Measurements from ENCODE around the gene ENPEP. TPM values are rescaled to one million over a fixed set of nuclear protein-coding genes. Genes with fewer than 3 reads are reported as not detected.

Gene ENPEP
- total RNA-seq, 2 experiments from 2014 or later, result 0.21 TPM; not detected in 1

DNA sequence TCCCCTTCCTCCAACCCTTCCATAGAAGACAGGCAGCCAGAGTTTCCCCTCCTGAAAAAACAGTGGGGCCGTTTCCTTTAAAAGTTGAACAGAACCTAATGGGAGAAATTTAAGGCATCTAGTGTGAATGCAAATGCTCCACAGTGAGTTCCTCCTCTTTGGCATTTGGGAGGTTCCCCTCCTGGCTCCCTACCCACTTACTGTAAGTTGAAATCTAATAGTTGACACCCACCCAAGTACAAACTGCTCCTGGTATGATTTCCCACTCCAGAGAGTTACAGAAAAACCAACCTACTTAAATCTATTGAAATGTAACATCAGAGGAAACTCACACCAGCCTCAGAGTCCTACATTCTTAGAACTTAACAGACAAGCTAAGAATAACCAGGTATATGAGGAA, 17.6 kb downstream of the ENPEP start:
- BruUV-seq (replicated peaks), result no TSS peak
- no peak overlapping the region for H2AFZ ChIP-seq (ENCODE audit: low read length)
- intact Hi-C loops (cut with micrococcal nuclease; ENCODE audit: unreplicated experiment), result no loop called here
- no peak overlapping the region for H3K4me2 ChIP-seq (ENCODE audit: low read length)
- H3K27ac ChIP-seq (ENCODE audit: low read depth, low read length, poor library complexity, severe bottlenecking), result no peak overlapping the region
- no peaks in the 10 kb centered on the region for H3K79me2 ChIP-seq (ENCODE audit: insufficient read depth, low read depth, low read length)
- ChIA-PET CTCF (ENCODE audit: unreplicated experiment) (no interaction called here), POLR2A (interaction anchor here (0.6 to 0.7 kb wide), 2 partner anchors 9 to 1324 kb away, joined by 3 read pairs; no protein-coding TSS in a partner anchor)
- no peak for DNase-seq (ENCODE audit: low spot score)
- H3K9me2 ChIP-seq (ENCODE audit: insufficient read depth, low read length), result no peaks in the 10 kb centered on the region
- no peaks in the 10 kb centered on the region for H3K4me1 ChIP-seq (ENCODE audit: insufficient read depth, low read length, poor library complexity, severe bottlenecking)
- no peaks in the 10 kb centered on the region for H4K20me1 ChIP-seq (ENCODE audit: insufficient read depth, low read length)
- no peaks in the 10 kb centered on the region for H3K36me3 ChIP-seq (ENCODE audit: insufficient read depth, low read length)
- no peaks in the 10 kb centered on the region for H3K9me3 ChIP-seq (ENCODE audit: low read length)
- H3K4me3 ChIP-seq (ENCODE audit: low read depth, low read length, poor library complexity, severe bottlenecking), result no peak overlapping the region
- TF ChIP-seq EZH2phosphoT487 (IDR thresholded peaks at IDR 0.05; ENCODE audit: borderline replicate concordance, low read depth, low read length), result no peak
- TF ChIP-seq, protein P1, sequence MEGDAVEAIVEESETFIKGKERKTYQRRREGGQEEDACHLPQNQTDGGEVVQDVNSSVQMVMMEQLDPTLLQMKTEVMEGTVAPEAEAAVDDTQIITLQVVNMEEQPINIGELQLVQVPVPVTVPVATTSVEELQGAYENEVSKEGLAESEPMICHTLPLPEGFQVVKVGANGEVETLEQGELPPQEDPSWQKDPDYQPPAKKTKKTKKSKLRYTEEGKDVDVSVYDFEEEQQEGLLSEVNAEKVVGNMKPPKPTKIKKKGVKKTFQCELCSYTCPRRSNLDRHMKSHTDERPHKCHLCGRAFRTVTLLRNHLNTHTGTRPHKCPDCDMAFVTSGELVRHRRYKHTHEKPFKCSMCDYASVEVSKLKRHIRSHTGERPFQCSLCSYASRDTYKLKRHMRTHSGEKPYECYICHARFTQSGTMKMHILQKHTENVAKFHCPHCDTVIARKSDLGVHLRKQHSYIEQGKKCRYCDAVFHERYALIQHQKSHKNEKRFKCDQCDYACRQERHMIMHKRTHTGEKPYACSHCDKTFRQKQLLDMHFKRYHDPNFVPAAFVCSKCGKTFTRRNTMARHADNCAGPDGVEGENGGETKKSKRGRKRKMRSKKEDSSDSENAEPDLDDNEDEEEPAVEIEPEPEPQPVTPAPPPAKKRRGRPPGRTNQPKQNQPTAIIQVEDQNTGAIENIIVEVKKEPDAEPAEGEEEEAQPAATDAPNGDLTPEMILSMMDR (conservative IDR thresholded peaks at IDR 0.05; ENCODE audit: low read length), result no peak

DNA sequence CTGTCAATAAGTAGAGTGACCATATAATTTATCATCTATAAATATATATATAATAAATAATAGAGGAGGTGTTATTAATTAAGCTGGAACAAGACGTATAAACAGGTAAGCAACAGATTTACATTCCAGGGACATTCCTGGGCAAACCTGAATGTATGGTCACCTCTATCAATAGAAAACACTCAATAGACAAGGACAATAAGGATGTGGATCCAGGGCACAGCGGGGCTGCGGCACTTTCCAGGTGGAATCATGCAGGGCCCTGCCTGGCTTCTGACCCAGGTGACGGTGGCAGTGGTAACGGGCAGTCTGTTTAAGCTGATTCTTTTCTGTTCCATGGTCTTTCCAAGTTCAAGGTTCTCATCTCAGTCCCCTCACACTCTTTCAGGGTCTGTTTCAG, 22.5 kb downstream of the ENPEP start:
- no peak overlapping the region for H2AFZ ChIP-seq (ENCODE audit: low read length)
- no peaks in the 10 kb centered on the region for H3K9me2 ChIP-seq (ENCODE audit: insufficient read depth, low read length)
- no peak for DNase-seq (ENCODE audit: low spot score)
- no TSS peak for BruUV-seq (replicated peaks)
- no peaks in the 10 kb centered on the region for H4K20me1 ChIP-seq (ENCODE audit: insufficient read depth, low read length)
- H3K27ac ChIP-seq (ENCODE audit: low read depth, low read length, poor library complexity, severe bottlenecking), result no peak overlapping the region
- POLR2A ChIA-PET, result no interaction called here
- no peak overlapping the region for H3K4me3 ChIP-seq (ENCODE audit: low read depth, low read length, poor library complexity, severe bottlenecking)
- no peak overlapping the region for H3K4me2 ChIP-seq (ENCODE audit: low read length)
- intact Hi-C loops (cut with micrococcal nuclease; ENCODE audit: unreplicated experiment), result no loop called here
- no peaks in the 10 kb centered on the region for H3K9me3 ChIP-seq (ENCODE audit: low read length)
- H3K79me2 ChIP-seq (ENCODE audit: insufficient read depth, low read depth, low read length), result no peaks in the 10 kb centered on the region
- no peaks in the 10 kb centered on the region for H3K4me1 ChIP-seq (ENCODE audit: insufficient read depth, low read length, poor library complexity, severe bottlenecking)
- H3K36me3 ChIP-seq (ENCODE audit: insufficient read depth, low read length), result no peaks in the 10 kb centered on the region
- TF ChIP-seq, protein P1 (conservative IDR thresholded peaks at IDR 0.05; ENCODE audit: low read length), result no peak
- no peak for TF ChIP-seq EZH2phosphoT487 (IDR thresholded peaks at IDR 0.05; ENCODE audit: borderline replicate concordance, low read depth, low read length)
- CTCF ChIA-PET (ENCODE audit: unreplicated experiment), result no interaction called here

DNA sequence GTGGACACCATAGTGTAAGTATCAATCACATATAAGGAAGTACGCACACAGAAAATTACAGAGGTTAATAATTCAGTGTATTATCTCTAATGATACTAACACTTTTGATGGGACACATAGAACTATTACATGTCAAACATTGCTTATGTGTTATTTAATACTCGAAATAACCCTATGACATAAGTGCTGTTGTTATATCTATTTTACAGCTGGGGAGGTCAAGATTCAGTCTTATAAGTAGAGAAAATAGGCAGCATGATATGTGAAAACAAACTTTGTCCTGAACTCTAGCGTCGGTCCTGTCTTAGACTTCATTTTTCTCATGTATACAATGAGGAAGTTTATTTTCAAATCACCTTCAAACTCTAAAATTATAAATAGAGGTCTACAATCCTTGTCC, 23.2 kb downstream of the ENPEP start:
- no peaks in the 10 kb centered on the region for H3K9me2 ChIP-seq (ENCODE audit: insufficient read depth, low read length)
- H4K20me1 ChIP-seq (ENCODE audit: insufficient read depth, low read length), result no peaks in the 10 kb centered on the region
- TF ChIP-seq, protein P1 (conservative IDR thresholded peaks at IDR 0.05; ENCODE audit: low read length), result no peak
- TF ChIP-seq EZH2phosphoT487 (IDR thresholded peaks at IDR 0.05; ENCODE audit: borderline replicate concordance, low read depth, low read length), result no peak
- H3K9me3 ChIP-seq (ENCODE audit: low read length), result no peaks in the 10 kb centered on the region
- H3K36me3 ChIP-seq (ENCODE audit: insufficient read depth, low read length), result no peaks in the 10 kb centered on the region
- no peak for DNase-seq (ENCODE audit: low spot score)
- BruUV-seq (replicated peaks), result no TSS peak
- H3K4me3 ChIP-seq (ENCODE audit: low read depth, low read length, poor library complexity, severe bottlenecking), result no peak overlapping the region
- H3K4me1 ChIP-seq (ENCODE audit: insufficient read depth, low read length, poor library complexity, severe bottlenecking), result no peaks in the 10 kb centered on the region
- no peak overlapping the region for H2AFZ ChIP-seq (ENCODE audit: low read length)
- intact Hi-C loops (cut with micrococcal nuclease; ENCODE audit: unreplicated experiment), result no loop called here
- H3K79me2 ChIP-seq (ENCODE audit: insufficient read depth, low read depth, low read length), result no peaks in the 10 kb centered on the region
- H3K27ac ChIP-seq (ENCODE audit: low read depth, low read length, poor library complexity, severe bottlenecking), result no peak overlapping the region
- no peak overlapping the region for H3K4me2 ChIP-seq (ENCODE audit: low read length)
- ChIA-PET CTCF (ENCODE audit: unreplicated experiment) (no interaction called here), POLR2A (no interaction called here)
